Measurements from ENCODE around the gene TM6SF1.
A peak's percentile ranks its signal among the peaks of the same experiment; 100 is the strongest.
"Not testable (repeated sequence)": the region's sequence is repeated elsewhere in the genome, so short reads cannot be mapped to it uniquely, and the experiment has no call there.

TM6SF1 gene

DNA sequence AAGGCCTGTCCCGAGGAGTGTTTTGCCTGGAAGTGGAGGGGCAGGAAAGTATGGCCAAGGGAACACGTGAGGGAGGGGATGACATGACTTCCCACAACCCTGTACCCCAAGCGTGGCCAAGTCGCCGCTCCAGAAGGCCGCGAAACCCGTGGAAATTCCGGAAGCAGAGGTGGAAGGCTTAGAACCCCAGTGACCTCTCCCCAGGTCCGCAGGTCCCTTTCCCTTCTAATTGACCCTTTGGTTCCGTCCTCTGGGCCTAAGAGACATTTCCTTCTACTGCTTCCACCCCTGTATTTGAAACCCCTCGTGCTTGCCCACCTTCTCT, 39.8 kb upstream of the TM6SF1 start:
- Histone ChIP-seq H3K9ac (ENCODE audit: low read length) (peak overlapping the region; percentile 92), H3F3A (ENCODE audit: insufficient read depth, low read length) (peaks cover 6% of the 10 kb centered on the region; the same call in 1 of the 2 replicates), H4K20me1 (ENCODE audit: insufficient read depth, low read length) (no peaks in the 10 kb centered on the region), H3K79me2 (ENCODE audit: insufficient read depth, low read length) (peaks cover 42% of the 10 kb centered on the region), H3K9me2 (ENCODE audit: low read depth, low read length) (no peaks in the 10 kb centered on the region), H3K4me2 (ENCODE audit: low read length) (peak overlapping the region; percentile 86), H3K4me3 (ENCODE audit: low read depth, low read length, poor library complexity, severe bottlenecking) (peak overlapping the region; percentile 89), H3K27ac (ENCODE audit: low read depth, low read length, poor library complexity, severe bottlenecking) (peak overlapping the region; percentile 72), H2AFZ (ENCODE audit: low read length) (peak overlapping the region; percentile 97), H3K9me3 (ENCODE audit: low read length) (peaks cover 6% of the 10 kb centered on the region; the same call in 1 of the 2 replicates), H3K27me3 (ENCODE audit: insufficient read depth, low read length) (no peaks in the 10 kb centered on the region), H3K4me1 (ENCODE audit: insufficient read depth, low read length, severe bottlenecking) (peaks cover 42% of the 10 kb centered on the region), H3K36me3 (ENCODE audit: insufficient read depth, low read length) (peaks cover 21% of the 10 kb centered on the region; the same call in 1 of the 2 replicates)
- TF ChIP-seq, protein P1, sequence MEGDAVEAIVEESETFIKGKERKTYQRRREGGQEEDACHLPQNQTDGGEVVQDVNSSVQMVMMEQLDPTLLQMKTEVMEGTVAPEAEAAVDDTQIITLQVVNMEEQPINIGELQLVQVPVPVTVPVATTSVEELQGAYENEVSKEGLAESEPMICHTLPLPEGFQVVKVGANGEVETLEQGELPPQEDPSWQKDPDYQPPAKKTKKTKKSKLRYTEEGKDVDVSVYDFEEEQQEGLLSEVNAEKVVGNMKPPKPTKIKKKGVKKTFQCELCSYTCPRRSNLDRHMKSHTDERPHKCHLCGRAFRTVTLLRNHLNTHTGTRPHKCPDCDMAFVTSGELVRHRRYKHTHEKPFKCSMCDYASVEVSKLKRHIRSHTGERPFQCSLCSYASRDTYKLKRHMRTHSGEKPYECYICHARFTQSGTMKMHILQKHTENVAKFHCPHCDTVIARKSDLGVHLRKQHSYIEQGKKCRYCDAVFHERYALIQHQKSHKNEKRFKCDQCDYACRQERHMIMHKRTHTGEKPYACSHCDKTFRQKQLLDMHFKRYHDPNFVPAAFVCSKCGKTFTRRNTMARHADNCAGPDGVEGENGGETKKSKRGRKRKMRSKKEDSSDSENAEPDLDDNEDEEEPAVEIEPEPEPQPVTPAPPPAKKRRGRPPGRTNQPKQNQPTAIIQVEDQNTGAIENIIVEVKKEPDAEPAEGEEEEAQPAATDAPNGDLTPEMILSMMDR (IDR thresholded peaks at IDR 0.05; ENCODE audit: low read length) = no peak
- TF ChIP-seq EZH2 (IDR thresholded peaks at IDR 0.05; ENCODE audit: borderline replicate concordance, low read length) = no peak

DNA sequence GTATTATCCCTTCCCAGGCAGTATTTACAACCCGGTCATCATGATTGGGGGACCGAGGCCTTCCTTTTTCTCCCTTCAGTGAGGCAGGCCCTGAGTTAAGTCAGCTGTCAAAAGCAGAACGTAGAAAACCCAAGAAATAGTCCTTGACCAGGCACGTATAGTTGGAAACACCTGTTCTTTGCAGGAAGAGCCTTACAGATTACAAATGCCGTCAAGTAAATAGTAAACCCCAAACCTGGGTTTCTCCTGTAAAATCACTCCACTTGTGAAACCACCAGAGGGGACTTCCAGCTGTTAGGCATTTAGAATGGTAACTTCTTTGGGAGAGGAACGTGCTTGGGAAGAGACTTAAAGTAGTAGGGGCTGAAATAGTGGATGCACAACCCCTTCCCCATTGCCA, 39.4 kb upstream of the TM6SF1 start:
- peak overlapping the region; percentile 86 for H3K4me2 ChIP-seq (ENCODE audit: low read length)
- peak overlapping the region; percentile 72 for H3K27ac ChIP-seq (ENCODE audit: low read depth, low read length, poor library complexity, severe bottlenecking)
- no peak for TF ChIP-seq EZH2 (IDR thresholded peaks at IDR 0.05; ENCODE audit: borderline replicate concordance, low read length)
- TF ChIP-seq, protein P1 (IDR thresholded peaks at IDR 0.05; ENCODE audit: low read length) = no peak

DNA sequence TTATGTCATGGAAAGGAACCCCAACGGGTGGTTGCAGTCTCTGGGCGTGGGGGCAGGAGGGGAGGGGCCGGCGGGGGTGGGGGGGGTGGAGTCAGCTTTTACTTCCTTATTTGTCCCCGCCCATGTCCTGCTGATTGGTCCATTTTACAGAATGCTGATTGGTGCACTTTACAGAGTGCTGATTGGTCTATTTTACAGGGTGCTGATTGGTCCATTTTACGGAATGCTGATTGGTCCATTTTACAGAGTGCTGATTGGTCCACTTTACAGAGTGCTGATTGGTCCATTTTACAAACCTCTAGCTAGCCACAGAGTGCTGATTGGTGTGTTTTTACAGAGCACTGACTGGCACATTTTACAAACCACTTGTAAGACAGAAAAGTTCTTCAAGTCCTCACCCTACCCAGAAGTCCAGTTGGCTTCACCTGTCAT, 38.2 kb upstream of the TM6SF1 start:
- Histone ChIP-seq H3K36me3 (ENCODE audit: insufficient read depth, low read length) (peaks cover 12% of the 10 kb centered on the region; the same call in 1 of the 2 replicates), H3K79me2 (ENCODE audit: insufficient read depth, low read length) (peaks cover 25% of the 10 kb centered on the region), H3K4me1 (ENCODE audit: insufficient read depth, low read length, severe bottlenecking) (peaks cover 25% of the 10 kb centered on the region), H3K27ac (ENCODE audit: low read depth, low read length, poor library complexity, severe bottlenecking) (peak overlapping the region; percentile 37)
- not testable (repeated sequence) for H3K4me2 ChIP-seq (ENCODE audit: low read length); H3F3A ChIP-seq (ENCODE audit: insufficient read depth, low read length); H3K9ac ChIP-seq (ENCODE audit: low read length); H3K4me3 ChIP-seq (ENCODE audit: low read depth, low read length, poor library complexity, severe bottlenecking); H4K20me1 ChIP-seq (ENCODE audit: insufficient read depth, low read length); H3K27me3 ChIP-seq (ENCODE audit: insufficient read depth, low read length); H3K9me2 ChIP-seq (ENCODE audit: low read depth, low read length); H3K9me3 ChIP-seq (ENCODE audit: low read length); H2AFZ ChIP-seq (ENCODE audit: low read length)

More for the DNA sequence above, 39.4 kb upstream of the TM6SF1 start:
- Histone ChIP-seq H2AFZ (ENCODE audit: low read length) (peak overlapping the region; percentile 97), H4K20me1 (ENCODE audit: insufficient read depth, low read length) (no peaks in the 10 kb centered on the region), H3K9ac (ENCODE audit: low read length) (peak overlapping the region; percentile 92), H3F3A (ENCODE audit: insufficient read depth, low read length) (peaks cover 6% of the 10 kb centered on the region; the same call in 1 of the 2 replicates), H3K79me2 (ENCODE audit: insufficient read depth, low read length) (peaks cover 37% of the 10 kb centered on the region), H3K36me3 (ENCODE audit: insufficient read depth, low read length) (peaks cover 18% of the 10 kb centered on the region; the same call in 1 of the 2 replicates), H3K27me3 (ENCODE audit: insufficient read depth, low read length) (no peaks in the 10 kb centered on the region), H3K9me3 (ENCODE audit: low read length) (peaks cover 6% of the 10 kb centered on the region; the same call in 1 of the 2 replicates), H3K4me3 (ENCODE audit: low read depth, low read length, poor library complexity, severe bottlenecking) (peak overlapping the region; percentile 89), H3K9me2 (ENCODE audit: low read depth, low read length) (no peaks in the 10 kb centered on the region), H3K4me1 (ENCODE audit: insufficient read depth, low read length, severe bottlenecking) (peaks cover 37% of the 10 kb centered on the region)
